Tibial artery (tissue), 4 donors: ENCODE results near the gene DLK1.

Source experiments
- DNase-seq, 2 donors: peaks; one replicate each; pipeline ENCODE4 v3.0.0-alpha.2; 2019
- H3K27ac ChIP-seq, 2 donors: fragments of 200-600 bp; sonication (generic) in 1 of 2; 1 replicate in 1 of 2; 2 replicates in 1 of 2; pipeline ENCODE4 v1.5.1; 2018 to 2019; ENCODE audit warnings: mild to moderate bottlenecking in 1 of 2
- H3K27me3 ChIP-seq, 2 donors: fragments of 200-600 bp; sonication (generic) in 1 of 2; one replicate each; pipeline versions ENCODE4 v1.5.1 to v1.6.0; 2016 to 2019
- H3K36me3 ChIP-seq, 3 donors: fragments of 200-600 bp; sonication (generic) in 2 of 3; one replicate each; pipeline ENCODE4 v1.5.1; 2016 to 2019; ENCODE audit warnings: mild to moderate bottlenecking in 2 of 3
- H3K4me1 ChIP-seq, 4 donors: fragments of 200-600 bp; sonication (generic) in 2 of 4; 1 replicate in 3 of 4; 2 replicates in 1 of 4; pipeline ENCODE4 v1.5.1; 2016 to 2019
- H3K4me3 ChIP-seq, 2 donors: fragments of 200-600 bp; sonication (generic) in 1 of 2; 1 replicate in 1 of 2; 2 replicates in 1 of 2; pipeline ENCODE4 v1.5.1; 2018 to 2019; ENCODE audit warnings: mild to moderate bottlenecking in 2 of 2
- H3K9me3 ChIP-seq, 3 donors: fragments of 200-600 bp; sonication (generic) in 1 of 3; one replicate each; pipeline ENCODE4 v1.5.1; 2016 to 2019
- intact Hi-C: fragments of 100-400 bp; cut with DNase I; formaldehyde crosslinking; loops from one replicate; pipeline ENCODE4 v1.15.0; 2023; ENCODE audit warnings: low total_unique reads
- TF ChIP-seq, protein P1 (sequence below), 2 experiments: fragments of 200-600 bp in 1 of 2; fragments of 450-650 bp in 1 of 2; IDR thresholded peaks; one replicate each; pipeline ENCODE4 v1.5.1; 2017 to 2019; ENCODE audit warnings: antibody characterized with exemption in 2 of 2, mild to moderate bottlenecking in 1 of 2, moderate library complexity in 1 of 2

DLK1 gene

DNA sequence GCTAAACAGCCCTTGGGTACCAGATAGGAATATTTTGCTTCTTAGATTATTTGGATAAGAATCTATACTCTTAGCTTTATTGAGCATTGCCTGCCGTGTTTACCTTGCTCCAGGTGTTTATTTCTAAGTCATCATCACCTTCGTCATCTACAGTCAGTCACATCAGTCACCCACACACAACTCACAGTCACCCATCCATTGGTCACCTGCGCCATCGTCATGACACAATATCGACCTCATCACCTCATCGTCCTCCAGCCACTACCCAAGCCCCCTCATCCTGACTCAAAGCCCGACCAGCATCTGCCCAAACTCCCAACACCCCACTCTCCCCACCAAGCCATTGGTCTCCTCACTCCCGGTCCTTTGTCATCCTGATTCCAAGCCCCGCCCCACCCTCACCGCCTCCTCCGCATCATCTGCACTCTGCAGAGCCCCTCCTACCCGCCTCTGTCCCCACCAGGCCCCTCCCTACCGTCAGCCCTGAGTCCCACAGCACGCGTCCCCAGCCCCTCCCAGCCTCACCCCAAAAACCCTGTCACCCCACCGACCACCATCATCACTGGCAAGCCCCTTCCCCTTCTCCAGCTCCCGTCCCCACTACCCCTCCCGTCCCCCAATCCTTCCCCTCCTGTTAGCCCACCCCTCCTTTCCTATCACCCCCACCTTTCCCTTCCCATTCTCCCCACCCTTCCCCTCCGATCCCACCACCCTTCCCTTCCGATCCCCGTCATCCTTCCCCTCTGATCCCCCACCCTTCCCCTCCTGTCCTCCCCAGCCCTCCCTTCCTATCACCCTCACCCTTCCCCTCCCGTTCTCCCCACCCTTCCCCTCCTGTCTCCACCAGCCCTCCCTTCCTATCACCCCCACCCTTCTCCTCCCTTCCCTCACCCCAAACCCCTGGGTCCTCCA lies 9.8 kb downstream of the DLK1 start:
- H3K27me3 ChIP-seq, result peaks cover 0 to 7% of the 10 kb centered on the region in 2 donors
- no peak overlapping the region for H3K4me3 ChIP-seq
- H3K4me1 ChIP-seq, result no peaks in the 10 kb centered on the region
- no peaks in the 10 kb centered on the region for H3K9me3 ChIP-seq
- intact Hi-C loops, result no loop called here
- TF ChIP-seq, protein P1, sequence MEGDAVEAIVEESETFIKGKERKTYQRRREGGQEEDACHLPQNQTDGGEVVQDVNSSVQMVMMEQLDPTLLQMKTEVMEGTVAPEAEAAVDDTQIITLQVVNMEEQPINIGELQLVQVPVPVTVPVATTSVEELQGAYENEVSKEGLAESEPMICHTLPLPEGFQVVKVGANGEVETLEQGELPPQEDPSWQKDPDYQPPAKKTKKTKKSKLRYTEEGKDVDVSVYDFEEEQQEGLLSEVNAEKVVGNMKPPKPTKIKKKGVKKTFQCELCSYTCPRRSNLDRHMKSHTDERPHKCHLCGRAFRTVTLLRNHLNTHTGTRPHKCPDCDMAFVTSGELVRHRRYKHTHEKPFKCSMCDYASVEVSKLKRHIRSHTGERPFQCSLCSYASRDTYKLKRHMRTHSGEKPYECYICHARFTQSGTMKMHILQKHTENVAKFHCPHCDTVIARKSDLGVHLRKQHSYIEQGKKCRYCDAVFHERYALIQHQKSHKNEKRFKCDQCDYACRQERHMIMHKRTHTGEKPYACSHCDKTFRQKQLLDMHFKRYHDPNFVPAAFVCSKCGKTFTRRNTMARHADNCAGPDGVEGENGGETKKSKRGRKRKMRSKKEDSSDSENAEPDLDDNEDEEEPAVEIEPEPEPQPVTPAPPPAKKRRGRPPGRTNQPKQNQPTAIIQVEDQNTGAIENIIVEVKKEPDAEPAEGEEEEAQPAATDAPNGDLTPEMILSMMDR (IDR thresholded peaks at IDR 0.05), result no peak
- peak in 1 of 2 donors; percentile 50 for DNase-seq
- H3K36me3 ChIP-seq, result no peaks in the 10 kb centered on the region
- H3K27ac ChIP-seq, result no peak overlapping the region

DNA sequence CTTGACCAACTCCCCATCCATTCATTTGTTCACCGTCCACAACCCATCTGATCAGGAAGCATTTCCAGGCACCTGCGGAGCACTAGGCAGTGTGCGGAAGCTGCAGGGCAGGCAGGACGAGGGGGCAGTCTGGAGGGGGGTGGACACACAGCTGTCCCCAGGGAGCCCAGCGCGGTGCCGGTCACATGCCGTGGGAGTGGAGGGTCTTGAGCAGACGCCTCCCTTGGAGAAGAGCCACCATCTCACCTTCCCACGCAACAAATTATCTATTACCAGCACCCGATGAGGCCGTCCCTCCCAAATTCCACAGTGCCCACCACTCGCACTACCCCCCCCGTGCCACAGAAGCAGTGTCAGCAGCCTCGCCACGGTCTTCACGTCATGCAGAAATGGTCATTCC lies 10.8 kb downstream of the DLK1 start:
- Histone ChIP-seq H3K27me3 (peaks cover 0 to 7% of the 10 kb centered on the region in 2 donors), H3K4me3 (no peak overlapping the region), H3K27ac (no peak overlapping the region), H3K4me1 (no peaks in the 10 kb centered on the region), H3K36me3 (no peaks in the 10 kb centered on the region), H3K9me3 (no peaks in the 10 kb centered on the region)
- TF ChIP-seq, protein P1 (IDR thresholded peaks at IDR 0.05), result no peak
- intact Hi-C loops, result no loop called here
- DNase-seq, result peak in 1 of 2 donors; percentile 43

DNA sequence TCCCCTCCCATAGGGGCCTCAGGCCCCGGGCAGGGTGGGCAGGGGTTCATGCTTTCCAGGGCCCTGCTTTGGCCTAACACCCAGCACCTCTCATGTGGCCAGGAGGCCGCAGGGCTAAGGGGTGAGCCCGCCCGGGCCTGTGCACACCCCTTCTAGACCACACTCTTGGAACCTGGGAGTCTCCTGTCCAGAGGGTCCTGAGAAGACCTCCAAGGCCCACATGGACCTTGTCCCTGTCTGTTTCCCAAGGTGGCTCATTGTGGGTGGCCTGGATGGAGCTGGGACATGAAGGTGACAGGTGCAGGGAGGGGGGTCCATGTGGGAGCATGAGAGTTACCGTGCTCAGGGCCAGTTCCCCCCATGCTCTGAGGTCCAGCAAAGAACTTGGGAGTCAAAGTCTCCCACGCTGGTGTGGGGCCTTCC lies 11.6 kb downstream of the DLK1 start:
- no peak for DNase-seq

DNA sequence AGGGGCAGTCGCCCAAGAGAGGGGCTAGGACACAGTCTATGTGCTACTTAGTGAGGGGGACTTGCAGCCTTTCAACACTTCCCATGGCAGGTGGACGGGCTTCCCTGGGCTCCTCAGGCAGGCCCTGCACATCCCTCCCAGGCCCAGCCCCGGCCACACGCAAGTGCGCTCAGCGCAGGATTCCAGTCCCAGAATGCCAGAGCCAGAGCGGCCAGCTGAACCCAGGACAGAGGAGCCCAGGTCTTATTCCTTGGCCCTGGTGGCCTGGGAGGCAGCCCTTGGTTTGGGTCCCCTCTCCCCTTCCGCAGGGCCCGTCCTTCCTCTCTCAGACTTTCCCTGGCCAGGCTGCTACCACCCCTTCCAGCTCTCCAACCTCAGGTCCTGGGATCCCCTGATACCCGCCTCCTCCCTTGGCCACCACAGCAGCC lies 12.0 kb downstream of the DLK1 start:
- intact Hi-C loops, result no loop called here
- no peak overlapping the region for H3K4me3 ChIP-seq
- H3K27me3 ChIP-seq, result peaks cover 0 to 7% of the 10 kb centered on the region in 2 donors
- no peaks in the 10 kb centered on the region for H3K36me3 ChIP-seq
- no peak overlapping the region for H3K27ac ChIP-seq
- no peaks in the 10 kb centered on the region for H3K4me1 ChIP-seq
- TF ChIP-seq, protein P1 (IDR thresholded peaks at IDR 0.05), result no peak
- peak in 1 of 2 donors; percentile 55 for DNase-seq
- H3K9me3 ChIP-seq, result no peaks in the 10 kb centered on the region

More for the DNA sequence above, 11.6 kb downstream of the DLK1 start:
- peaks cover 0 to 7% of the 10 kb centered on the region in 2 donors for H3K27me3 ChIP-seq
- H3K9me3 ChIP-seq, result no peaks in the 10 kb centered on the region
- H3K27ac ChIP-seq, result no peak overlapping the region
- TF ChIP-seq, protein P1 (IDR thresholded peaks at IDR 0.05), result no peak
- no peaks in the 10 kb centered on the region for H3K4me1 ChIP-seq
- no peak overlapping the region for H3K4me3 ChIP-seq
- H3K36me3 ChIP-seq, result no peaks in the 10 kb centered on the region
- intact Hi-C loops, result no loop called here

DNA sequence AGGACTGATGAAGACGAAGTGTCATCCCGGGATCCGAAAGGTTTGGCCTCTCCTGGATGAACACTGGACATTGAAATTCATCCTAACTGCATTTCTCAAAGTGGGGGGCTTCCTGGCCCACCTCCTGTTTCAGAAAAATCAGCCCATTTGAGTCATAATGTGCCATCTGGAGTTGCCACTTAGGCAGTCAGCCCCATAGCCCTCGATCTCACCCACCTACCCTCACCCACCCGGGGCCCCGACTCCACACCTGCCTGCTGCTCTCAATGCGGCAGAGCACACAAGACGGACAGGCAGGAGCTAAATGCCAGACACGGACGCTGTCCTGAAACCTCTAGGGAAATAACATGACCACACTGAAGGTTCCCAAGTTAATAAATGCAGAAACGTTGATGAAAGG lies 12.6 kb downstream of the DLK1 start:
- TF ChIP-seq, protein P1 (IDR thresholded peaks at IDR 0.05), result no peak
- H3K9me3 ChIP-seq, result no peaks in the 10 kb centered on the region
- H3K4me3 ChIP-seq, result no peak overlapping the region
- peaks cover 0 to 7% of the 10 kb centered on the region in 2 donors for H3K27me3 ChIP-seq
- H3K27ac ChIP-seq, result no peak overlapping the region
- no peaks in the 10 kb centered on the region for H3K36me3 ChIP-seq
- H3K4me1 ChIP-seq, result no peaks in the 10 kb centered on the region
- intact Hi-C loops, result no loop called here
- DNase-seq, result peak in 1 of 2 donors; percentile 45
